ENCODE data around the gene TCF7. TPM values are rescaled to one million over a fixed set of nuclear protein-coding genes. Genes with fewer than 3 reads are reported as not detected.

The TCF7 gene
- total RNA-seq, 1 donor = 3.3 TPM

GRCh38 chr5:134140530-134141201 lies 26.2 kb downstream of the TCF7 start:
- Histone ChIP-seq H3K9me3 (ENCODE audit: low read depth, low read length) (no peaks in the 10 kb centered on the region), H3K4me2 (ENCODE audit: insufficient read depth, low read length) (no peak overlapping the region), H3K4me3 (ENCODE audit: insufficient read depth, low read length) (no peak overlapping the region), H3K27ac (ENCODE audit: low read depth, low read length) (peak overlapping the region; percentile 18), H4K20me1 (ENCODE audit: insufficient read depth, low read length) (peaks cover 61% of the 10 kb centered on the region), H3K79me2 (ENCODE audit: insufficient read depth, low read length) (peaks cover 69% of the 10 kb centered on the region), H3K4me1 (ENCODE audit: insufficient read depth, low read length) (peaks cover 24% of the 10 kb centered on the region), H3K27me3 (ENCODE audit: insufficient read depth, low read length) (no peaks in the 10 kb centered on the region), H3K36me3 (ENCODE audit: insufficient read depth, low read length) (peaks cover 61% of the 10 kb centered on the region), H2AFZ (ENCODE audit: low read length) (no peak overlapping the region)
- TF ChIP-seq, protein P1, sequence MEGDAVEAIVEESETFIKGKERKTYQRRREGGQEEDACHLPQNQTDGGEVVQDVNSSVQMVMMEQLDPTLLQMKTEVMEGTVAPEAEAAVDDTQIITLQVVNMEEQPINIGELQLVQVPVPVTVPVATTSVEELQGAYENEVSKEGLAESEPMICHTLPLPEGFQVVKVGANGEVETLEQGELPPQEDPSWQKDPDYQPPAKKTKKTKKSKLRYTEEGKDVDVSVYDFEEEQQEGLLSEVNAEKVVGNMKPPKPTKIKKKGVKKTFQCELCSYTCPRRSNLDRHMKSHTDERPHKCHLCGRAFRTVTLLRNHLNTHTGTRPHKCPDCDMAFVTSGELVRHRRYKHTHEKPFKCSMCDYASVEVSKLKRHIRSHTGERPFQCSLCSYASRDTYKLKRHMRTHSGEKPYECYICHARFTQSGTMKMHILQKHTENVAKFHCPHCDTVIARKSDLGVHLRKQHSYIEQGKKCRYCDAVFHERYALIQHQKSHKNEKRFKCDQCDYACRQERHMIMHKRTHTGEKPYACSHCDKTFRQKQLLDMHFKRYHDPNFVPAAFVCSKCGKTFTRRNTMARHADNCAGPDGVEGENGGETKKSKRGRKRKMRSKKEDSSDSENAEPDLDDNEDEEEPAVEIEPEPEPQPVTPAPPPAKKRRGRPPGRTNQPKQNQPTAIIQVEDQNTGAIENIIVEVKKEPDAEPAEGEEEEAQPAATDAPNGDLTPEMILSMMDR (IDR thresholded peaks at IDR 0.05; ENCODE audit: extremely low read depth, low read depth, low read length) = peak; percentile 85
- DNase-seq (ENCODE audit: insufficient read length, low spot score, missing footprints) = peak; percentile 83

- Histone ChIP-seq H3K4me3 (ENCODE audit: insufficient read depth, low read length) (no peak overlapping the region), H3K27me3 (ENCODE audit: insufficient read depth, low read length) (no peaks in the 10 kb centered on the region), H3K79me2 (ENCODE audit: insufficient read depth, low read length) (peaks cover 64% of the 10 kb centered on the region), H3K9me3 (ENCODE audit: low read depth, low read length) (no peaks in the 10 kb centered on the region), H3K27ac (ENCODE audit: low read depth, low read length) (no peak overlapping the region), H3K4me1 (ENCODE audit: insufficient read depth, low read length) (peaks cover 24% of the 10 kb centered on the region), H4K20me1 (ENCODE audit: insufficient read depth, low read length) (peaks cover 63% of the 10 kb centered on the region), H3K36me3 (ENCODE audit: insufficient read depth, low read length) (peaks cover 60% of the 10 kb centered on the region), H2AFZ (ENCODE audit: low read length) (no peak overlapping the region), H3K4me2 (ENCODE audit: insufficient read depth, low read length) (no peak overlapping the region)
- DNase-seq (ENCODE audit: insufficient read length, low spot score, missing footprints) = peak; percentile 13
- TF ChIP-seq, protein P1 (IDR thresholded peaks at IDR 0.05; ENCODE audit: extremely low read depth, low read depth, low read length) = peak; percentile 37
Observed at GRCh38 chr5:134141331-134142050, 27.0 kb downstream of the TCF7 start.

GRCh38 chr5:134142052-134142451 lies 27.6 kb downstream of the TCF7 start:
- no peak overlapping the region for H2AFZ ChIP-seq (ENCODE audit: low read length)
- H3K4me1 ChIP-seq (ENCODE audit: insufficient read depth, low read length) = peaks cover 27% of the 10 kb centered on the region
- H3K9me3 ChIP-seq (ENCODE audit: low read depth, low read length) = no peaks in the 10 kb centered on the region
- no peak overlapping the region for H3K27ac ChIP-seq (ENCODE audit: low read depth, low read length)
- peaks cover 65% of the 10 kb centered on the region for H3K79me2 ChIP-seq (ENCODE audit: insufficient read depth, low read length)
- no peak overlapping the region for H3K4me3 ChIP-seq (ENCODE audit: insufficient read depth, low read length)
- no peaks in the 10 kb centered on the region for H3K27me3 ChIP-seq (ENCODE audit: insufficient read depth, low read length)
- no peak overlapping the region for H3K4me2 ChIP-seq (ENCODE audit: insufficient read depth, low read length)
- H4K20me1 ChIP-seq (ENCODE audit: insufficient read depth, low read length) = peaks cover 64% of the 10 kb centered on the region
- peaks cover 58% of the 10 kb centered on the region for H3K36me3 ChIP-seq (ENCODE audit: insufficient read depth, low read length)
- no peak for DNase-seq (ENCODE audit: insufficient read length, low spot score, missing footprints)
- TF ChIP-seq, protein P1 (IDR thresholded peaks at IDR 0.05; ENCODE audit: extremely low read depth, low read depth, low read length) = no peak

DNA sequence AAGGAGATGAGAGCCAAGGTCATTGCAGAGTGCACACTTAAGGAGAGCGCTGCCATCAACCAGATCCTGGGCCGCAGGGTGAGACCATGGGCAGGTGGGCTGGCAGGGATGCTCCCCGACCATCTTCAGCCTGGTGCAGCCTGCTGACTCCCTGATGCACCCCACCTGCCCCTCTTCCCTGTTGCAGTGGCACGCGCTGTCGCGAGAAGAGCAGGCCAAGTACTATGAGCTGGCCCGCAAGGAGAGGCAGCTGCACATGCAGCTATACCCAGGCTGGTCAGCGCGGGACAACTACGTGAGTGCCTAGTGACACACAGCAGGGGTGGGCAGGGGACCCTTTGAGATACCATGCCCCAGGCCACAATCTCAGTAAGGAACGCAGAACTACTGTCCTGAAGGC lies 28.3 kb downstream of the TCF7 start:
- Histone ChIP-seq H3K27me3 (ENCODE audit: insufficient read depth, low read length) (no peaks in the 10 kb centered on the region), H3K79me2 (ENCODE audit: insufficient read depth, low read length) (peaks cover 64% of the 10 kb centered on the region), H3K4me3 (ENCODE audit: insufficient read depth, low read length) (no peak overlapping the region), H3K4me2 (ENCODE audit: insufficient read depth, low read length) (no peak overlapping the region), H2AFZ (ENCODE audit: low read length) (no peak overlapping the region), H3K9me3 (ENCODE audit: low read depth, low read length) (no peaks in the 10 kb centered on the region), H4K20me1 (ENCODE audit: insufficient read depth, low read length) (peaks cover 65% of the 10 kb centered on the region), H3K36me3 (ENCODE audit: insufficient read depth, low read length) (peaks cover 61% of the 10 kb centered on the region), H3K27ac (ENCODE audit: low read depth, low read length) (no peak overlapping the region), H3K4me1 (ENCODE audit: insufficient read depth, low read length) (peaks cover 24% of the 10 kb centered on the region)
- TF ChIP-seq, protein P1 (IDR thresholded peaks at IDR 0.05; ENCODE audit: extremely low read depth, low read depth, low read length) = no peak
- no peak for DNase-seq (ENCODE audit: insufficient read length, low spot score, missing footprints)
